ENCODE results near the gene CAMK1.
A peak's percentile ranks its signal among the peaks of the same experiment; 100 is the strongest.

CAMK1 gene

GRCh38 chr3:9731206-9732079 lies 38.3 kb downstream of the CAMK1 start, which contains the start of gene BRPF1:
TSS of gene BRPF1 (plus strand) at chr3:9731735. CDS start at chr3:9734141, 2,406 bp downstream.
- Histone ChIP-seq H3K27me3 (ENCODE audit: insufficient read depth, poor library complexity, severe bottlenecking) (no peaks in the 10 kb centered on the region), H3K27ac (replicated peaks) (peak within 1 kb of the TSS; percentile 100), H3K4me3 (replicated peaks; ENCODE audit: insufficient read depth, low read length) (peak within 1 kb of the TSS; percentile 90)
- TF ChIP-seq REST (IDR thresholded peaks at IDR 0.05; ENCODE audit: insufficient replicate concordance, low read depth) (peak; percentile 54), SPI1 (IDR thresholded peaks at IDR 0.05; ENCODE audit: borderline replicate concordance, low read depth) (no peak), CTCF (IDR thresholded peaks at IDR 0.05; ENCODE audit: insufficient read depth, low read length) (no peak), POLR2AphosphoS5 (IDR thresholded peaks at IDR 0.05; ENCODE audit: low read depth) (peak; percentile 63; the same call in 1 of the 2 replicates), GABPA (IDR thresholded peaks at IDR 0.05; ENCODE audit: low read depth) (peak; percentile 58)
- peak; percentile 98 to 99 for DNase-seq (ENCODE audit: low read depth in 1 of 2, low spot score in 1 of 2)

- TF ChIP-seq GABPA (IDR thresholded peaks at IDR 0.05; ENCODE audit: low read depth) = no peak
- TF ChIP-seq POLR2AphosphoS5 (IDR thresholded peaks at IDR 0.05; ENCODE audit: low read depth) = no peak
- Histone ChIP-seq H3K27me3 (ENCODE audit: insufficient read depth, poor library complexity, severe bottlenecking) (no peaks in the 10 kb centered on the region), H3K4me3 (replicated peaks; ENCODE audit: insufficient read depth, low read length) (peak overlapping the region; percentile 57), H3K27ac (replicated peaks) (peak overlapping the region; percentile 100)
- DNase-seq (ENCODE audit: low read depth in 1 of 2, low spot score in 1 of 2) = no peak
These were observed 39.0 kb downstream of the CAMK1 start for GRCh38 chr3:9730657-9731205.

GRCh38 chr3:9729419-9729818 lies 40.3 kb downstream of the CAMK1 start:
- TF ChIP-seq SPI1 (IDR thresholded peaks at IDR 0.05; ENCODE audit: borderline replicate concordance, low read depth) (no peak), POLR2AphosphoS5 (IDR thresholded peaks at IDR 0.05; ENCODE audit: low read depth) (no peak), REST (IDR thresholded peaks at IDR 0.05; ENCODE audit: insufficient replicate concordance, low read depth) (no peak), CTCF (IDR thresholded peaks at IDR 0.05; ENCODE audit: insufficient read depth, low read length) (no peak), GABPA (IDR thresholded peaks at IDR 0.05; ENCODE audit: low read depth) (no peak)
- Histone ChIP-seq H3K27me3 (ENCODE audit: insufficient read depth, poor library complexity, severe bottlenecking) (no peaks in the 10 kb centered on the region), H3K27ac (replicated peaks) (no peak overlapping the region), H3K4me3 (replicated peaks; ENCODE audit: insufficient read depth, low read length) (no peak overlapping the region)
- DNase-seq (ENCODE audit: low read depth in 1 of 2, low spot score in 1 of 2) = no peak

GRCh38 chr3:9727743-9728142 lies 42.0 kb downstream of the CAMK1 start:
- DNase-seq (ENCODE audit: low read depth in 1 of 2, low spot score in 1 of 2) = no peak

More at GRCh38 chr3:9727743-9728142, 42.0 kb downstream of the CAMK1 start:
- no peak overlapping the region for H3K27ac ChIP-seq (replicated peaks)
- H3K4me3 ChIP-seq (replicated peaks; ENCODE audit: insufficient read depth, low read length) = no peak overlapping the region
- TF ChIP-seq POLR2AphosphoS5 (IDR thresholded peaks at IDR 0.05; ENCODE audit: low read depth) (no peak), CTCF (IDR thresholded peaks at IDR 0.05; ENCODE audit: insufficient read depth, low read length) (no peak), SPI1 (IDR thresholded peaks at IDR 0.05; ENCODE audit: borderline replicate concordance, low read depth) (no peak), REST (IDR thresholded peaks at IDR 0.05; ENCODE audit: insufficient replicate concordance, low read depth) (no peak), GABPA (IDR thresholded peaks at IDR 0.05; ENCODE audit: low read depth) (no peak)
- no peaks in the 10 kb centered on the region for H3K27me3 ChIP-seq (ENCODE audit: insufficient read depth, poor library complexity, severe bottlenecking)
